ENCODE measurements around the gene MAP2K4. TPM values are rescaled to one million over a fixed set of nuclear protein-coding genes. Genes with fewer than 3 reads are reported as not detected.

MAP2K4 gene
- total RNA-seq, 1 donor from 2014 or later, result 22.9 TPM

DNA sequence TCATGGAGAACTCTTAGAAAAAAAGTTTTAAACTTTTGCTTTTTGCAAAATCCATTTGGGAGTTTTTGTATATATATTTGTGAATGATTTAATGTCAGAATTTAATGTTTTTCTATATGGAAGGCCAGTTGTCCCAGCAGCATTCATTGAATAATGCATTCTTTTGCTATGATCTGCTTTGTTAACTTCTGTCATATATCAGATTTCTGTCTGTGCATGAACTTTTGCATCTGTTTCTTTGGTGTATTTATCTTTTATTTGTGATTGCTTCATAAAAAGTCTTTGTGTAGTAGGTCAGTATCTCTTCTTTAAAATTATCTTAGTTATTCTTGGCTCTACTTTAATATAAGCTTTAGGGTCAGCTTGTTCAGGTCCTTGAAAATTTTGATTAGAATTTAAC is 84.2 kb downstream of the MAP2K4 start:
- Mint-ChIP-seq H3K27ac (ENCODE audit: unreplicated experiment) (no peak overlapping the region), H3K4me1 (ENCODE audit: unreplicated experiment) (peaks cover 25% of the 10 kb centered on the region), H3K9me3 (ENCODE audit: unreplicated experiment) (peaks cover 4% of the 10 kb centered on the region), H3K4me3 (ENCODE audit: unreplicated experiment) (no peak overlapping the region), H3K36me3 (ENCODE audit: unreplicated experiment) (peaks cover 27% of the 10 kb centered on the region), H3K27me3 (ENCODE audit: unreplicated experiment) (no peaks in the 10 kb centered on the region)
- no peak for DNase-seq (ENCODE audit: extremely low spot score, unreplicated experiment)
- TF ChIP-seq, protein P1, sequence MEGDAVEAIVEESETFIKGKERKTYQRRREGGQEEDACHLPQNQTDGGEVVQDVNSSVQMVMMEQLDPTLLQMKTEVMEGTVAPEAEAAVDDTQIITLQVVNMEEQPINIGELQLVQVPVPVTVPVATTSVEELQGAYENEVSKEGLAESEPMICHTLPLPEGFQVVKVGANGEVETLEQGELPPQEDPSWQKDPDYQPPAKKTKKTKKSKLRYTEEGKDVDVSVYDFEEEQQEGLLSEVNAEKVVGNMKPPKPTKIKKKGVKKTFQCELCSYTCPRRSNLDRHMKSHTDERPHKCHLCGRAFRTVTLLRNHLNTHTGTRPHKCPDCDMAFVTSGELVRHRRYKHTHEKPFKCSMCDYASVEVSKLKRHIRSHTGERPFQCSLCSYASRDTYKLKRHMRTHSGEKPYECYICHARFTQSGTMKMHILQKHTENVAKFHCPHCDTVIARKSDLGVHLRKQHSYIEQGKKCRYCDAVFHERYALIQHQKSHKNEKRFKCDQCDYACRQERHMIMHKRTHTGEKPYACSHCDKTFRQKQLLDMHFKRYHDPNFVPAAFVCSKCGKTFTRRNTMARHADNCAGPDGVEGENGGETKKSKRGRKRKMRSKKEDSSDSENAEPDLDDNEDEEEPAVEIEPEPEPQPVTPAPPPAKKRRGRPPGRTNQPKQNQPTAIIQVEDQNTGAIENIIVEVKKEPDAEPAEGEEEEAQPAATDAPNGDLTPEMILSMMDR (IDR thresholded peaks at IDR 0.05), result no peak

DNA sequence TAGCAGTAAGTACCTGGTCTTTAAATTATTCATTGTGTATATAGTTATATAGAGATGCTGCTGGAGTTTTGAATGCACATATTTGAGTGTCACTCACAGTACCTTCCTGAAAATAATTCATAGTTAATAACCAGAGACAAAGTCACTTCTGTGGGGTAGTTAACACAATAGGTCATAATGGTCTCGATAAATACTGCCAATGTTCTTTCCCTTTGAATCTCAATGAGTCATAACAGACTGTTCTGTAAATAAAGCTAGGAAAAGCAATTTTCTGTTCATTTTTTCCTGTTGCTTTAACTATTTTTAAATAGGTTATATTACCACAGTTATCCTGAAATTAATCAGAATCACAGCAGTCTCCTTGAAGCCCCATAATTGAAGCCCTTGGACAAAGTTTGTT is 87.2 kb downstream of the MAP2K4 start:
- Mint-ChIP-seq H3K36me3 (ENCODE audit: unreplicated experiment) (peaks cover 19% of the 10 kb centered on the region), H3K4me1 (ENCODE audit: unreplicated experiment) (peaks cover 25% of the 10 kb centered on the region), H3K9me3 (ENCODE audit: unreplicated experiment) (no peaks in the 10 kb centered on the region), H3K27me3 (ENCODE audit: unreplicated experiment) (no peaks in the 10 kb centered on the region), H3K27ac (ENCODE audit: unreplicated experiment) (no peak overlapping the region), H3K4me3 (ENCODE audit: unreplicated experiment) (no peak overlapping the region)
- TF ChIP-seq, protein P1 (IDR thresholded peaks at IDR 0.05), result no peak
- DNase-seq (ENCODE audit: extremely low spot score, unreplicated experiment), result no peak

DNA sequence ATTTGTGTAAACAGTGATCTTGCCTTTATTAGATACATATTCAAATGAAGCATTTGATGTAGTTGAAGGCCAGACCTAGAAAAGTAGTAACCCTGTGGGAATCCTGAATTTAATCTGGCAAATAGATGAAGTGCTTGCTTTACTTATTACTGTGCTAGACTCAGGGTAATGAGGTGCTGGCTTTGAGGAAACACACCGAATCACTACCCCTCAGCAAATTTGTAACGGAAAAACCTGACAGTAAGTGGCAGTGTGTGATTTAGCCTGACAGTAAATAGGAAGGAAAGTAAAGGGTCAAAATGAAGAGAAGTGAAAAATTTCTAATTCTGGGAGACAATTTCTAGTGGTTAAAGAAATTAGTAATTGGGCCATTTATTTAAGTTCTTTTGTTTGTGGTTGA is 90.2 kb downstream of the MAP2K4 start:
- H3K27me3 Mint-ChIP-seq (ENCODE audit: unreplicated experiment), result no peaks in the 10 kb centered on the region
- H3K4me1 Mint-ChIP-seq (ENCODE audit: unreplicated experiment), result peaks cover 8% of the 10 kb centered on the region
- TF ChIP-seq, protein P1 (IDR thresholded peaks at IDR 0.05), result no peak
- no peak overlapping the region for H3K27ac Mint-ChIP-seq (ENCODE audit: unreplicated experiment)
- peaks cover 28% of the 10 kb centered on the region for H3K36me3 Mint-ChIP-seq (ENCODE audit: unreplicated experiment)
- H3K9me3 Mint-ChIP-seq (ENCODE audit: unreplicated experiment), result no peaks in the 10 kb centered on the region
- H3K4me3 Mint-ChIP-seq (ENCODE audit: unreplicated experiment), result no peak overlapping the region
- DNase-seq (ENCODE audit: extremely low spot score, unreplicated experiment), result no peak

DNA sequence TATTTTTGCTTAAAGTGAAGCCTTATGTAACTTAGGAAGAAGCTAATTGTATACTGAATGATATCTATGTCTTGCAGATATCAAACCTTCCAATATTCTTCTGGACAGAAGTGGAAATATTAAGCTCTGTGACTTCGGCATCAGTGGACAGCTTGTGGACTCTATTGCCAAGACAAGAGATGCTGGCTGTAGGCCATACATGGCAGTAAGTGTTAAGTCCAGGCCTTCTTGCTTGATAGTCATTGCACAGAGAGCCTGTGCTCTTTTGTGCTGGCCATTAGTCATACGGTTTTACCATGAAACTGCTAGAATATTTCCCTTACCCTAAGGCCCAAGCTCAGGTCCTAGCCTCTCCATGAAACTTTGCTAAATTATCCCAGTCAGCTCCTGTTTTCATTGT is 92.5 kb downstream of the MAP2K4 start:
- Mint-ChIP-seq H3K27me3 (ENCODE audit: unreplicated experiment) (no peaks in the 10 kb centered on the region), H3K9me3 (ENCODE audit: unreplicated experiment) (no peaks in the 10 kb centered on the region), H3K4me3 (ENCODE audit: unreplicated experiment) (no peak overlapping the region), H3K36me3 (ENCODE audit: unreplicated experiment) (peaks cover 35% of the 10 kb centered on the region), H3K4me1 (ENCODE audit: unreplicated experiment) (peaks cover 1% of the 10 kb centered on the region), H3K27ac (ENCODE audit: unreplicated experiment) (no peak overlapping the region)
- TF ChIP-seq, protein P1 (IDR thresholded peaks at IDR 0.05), result no peak
- DNase-seq (ENCODE audit: extremely low spot score, unreplicated experiment), result no peak

DNA sequence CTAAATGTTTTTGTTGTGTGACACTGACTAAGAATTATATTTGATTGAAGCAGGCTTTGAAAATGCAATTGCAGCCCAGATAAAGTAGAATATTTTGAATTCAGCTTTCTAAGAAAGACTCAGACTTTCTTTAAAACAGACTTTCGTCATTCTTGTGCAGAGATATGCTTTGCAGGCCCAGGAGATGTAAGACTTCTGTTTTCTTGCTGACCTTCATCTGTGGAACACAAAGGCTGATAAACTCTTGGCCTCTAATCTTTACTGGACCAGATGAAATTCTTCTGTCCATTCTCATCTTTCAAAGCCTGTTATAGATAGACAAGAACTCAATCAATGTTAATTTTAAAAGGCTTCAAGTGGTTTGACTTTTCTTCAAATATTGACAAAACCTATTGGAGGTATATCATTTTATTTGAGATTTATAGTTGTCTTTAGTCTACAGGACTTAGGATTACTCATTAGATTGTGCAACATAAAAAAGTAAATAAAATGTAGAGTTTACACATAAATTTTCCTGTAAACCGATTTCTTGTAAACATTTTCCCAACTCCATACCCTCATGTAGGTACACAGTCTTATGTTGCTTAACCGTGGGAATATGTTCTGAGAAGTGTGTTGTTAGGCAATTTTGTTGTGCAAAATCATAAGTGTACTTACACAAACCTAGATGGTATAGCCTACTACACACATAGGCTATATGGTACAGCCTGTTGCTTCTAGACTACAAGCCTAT is 94.2 kb downstream of the MAP2K4 start:
- TF ChIP-seq, protein P1 (IDR thresholded peaks at IDR 0.05), result no peak
- Mint-ChIP-seq H3K4me1 (ENCODE audit: unreplicated experiment) (no peaks in the 10 kb centered on the region), H3K27ac (ENCODE audit: unreplicated experiment) (no peak overlapping the region), H3K4me3 (ENCODE audit: unreplicated experiment) (no peak overlapping the region), H3K36me3 (ENCODE audit: unreplicated experiment) (peaks cover 44% of the 10 kb centered on the region), H3K9me3 (ENCODE audit: unreplicated experiment) (no peaks in the 10 kb centered on the region), H3K27me3 (ENCODE audit: unreplicated experiment) (no peaks in the 10 kb centered on the region)
- DNase-seq (ENCODE audit: extremely low spot score, unreplicated experiment), result no peak

Data from osteocyte (in vitro differentiated cells).